OCI-LY3 (cell line): Measurements from ENCODE around the gene P2RY8.
"Not testable (repeated sequence)": the region's sequence is repeated elsewhere in the genome, so short reads cannot be mapped to it uniquely, and the experiment has no call there.

ENCODE experiments used
- CTCF ChIP-seq: fragments of 200-600, 300-600 bp; sonication (generic); IDR thresholded peaks from 2 replicates; pipeline ENCODE4 v1.5.1; 2014; ENCODE audit warnings: antibody characterized with exemption, low read length, low read depth
- EZH2phosphoT487 ChIP-seq: fragments of 200-600 bp; shearing (Covaris generic); IDR thresholded peaks from 2 replicates; pipeline ENCODE4 v1.6.1; 2018; ENCODE audit warnings: antibody characterized with exemption, mixed run types, low read depth

GRCh38 chrX:1426321-1426720, 110.7 kb downstream of the P2RY8 start:
- not testable (repeated sequence) for TF ChIP-seq CTCF, EZH2phosphoT487
